Measurements from ENCODE around the gene IQSEC1. TPM values are rescaled to one million over a fixed set of nuclear protein-coding genes. Genes with fewer than 3 reads are reported as not detected.

The IQSEC1 gene
- polyA plus RNA-seq, 1 donor (not counting 4 experiments of a cell fraction or from before 2014, with no cell fraction given), result 2.8 TPM

- Histone ChIP-seq H3K27me3 (ENCODE audit: control insufficient read depth, extremely low read depth, insufficient read depth, low read length) (peaks cover 59% of the 10 kb centered on the region), H3K27ac (ENCODE audit: control insufficient read depth, insufficient read depth, low read length) (no peak overlapping the region), H3K4me2 (ENCODE audit: control insufficient read depth, extremely low read depth, insufficient read depth, low read depth, low read length) (no peak overlapping the region), H4K20me1 (ENCODE audit: control insufficient read depth, extremely low read depth, insufficient read depth, low read length) (no peaks in the 10 kb centered on the region), H3K4me3 (ENCODE audit: control insufficient read depth in 2 of 3, extremely low read depth in 1 of 3, insufficient read depth in 2 of 3, low read depth in 1 of 3, low read length in 3 of 3) (no peak overlapping the region), H3K36me3 (ENCODE audit: control insufficient read depth in 2 of 2, extremely low read depth in 1 of 2, insufficient read depth in 2 of 2, low read length in 2 of 2) (no peaks in the 10 kb centered on the region), H3K9me1 (ENCODE audit: control insufficient read depth, extremely low read depth, insufficient read depth, low read length) (no peaks in the 10 kb centered on the region), H2AFZ (ENCODE audit: control insufficient read depth, low read length) (no peak overlapping the region), H3K9me3 (ENCODE audit: control insufficient read depth, low read depth, low read length) (no peaks in the 10 kb centered on the region), H3K9ac (ENCODE audit: control insufficient read depth, extremely low read depth, insufficient read depth, low read length) (no peak overlapping the region), H3K79me2 (ENCODE audit: control insufficient read depth, insufficient read depth, low read length) (no peaks in the 10 kb centered on the region), H3K4me1 (ENCODE audit: control insufficient read depth, extremely low read depth, insufficient read depth, low read length) (no peaks in the 10 kb centered on the region)
- no peak for TF ChIP-seq EZH2 (IDR thresholded peaks at IDR 0.05; ENCODE audit: low read length)
- dilution Hi-C loops (cut with MboI; ENCODE audit: extremely low pct_ligation_motif_present, low sequenced_read_pairs), result no loop called here
- FAIRE-seq (no peak), DNase-seq (ENCODE audit: low read depth, low spot score) (no peak)
Measured at GRCh38 chr3:13075986-13076654, 2.9 kb upstream of the IQSEC1 start.

- H3K27me3 ChIP-seq (ENCODE audit: control insufficient read depth, extremely low read depth, insufficient read depth, low read length), result peaks cover 59% of the 10 kb centered on the region
- no peak overlapping the region for H3K9ac ChIP-seq (ENCODE audit: control insufficient read depth, extremely low read depth, insufficient read depth, low read length)
- H3K79me2 ChIP-seq (ENCODE audit: control insufficient read depth, insufficient read depth, low read length), result no peaks in the 10 kb centered on the region
- DNase-seq (ENCODE audit: low read depth, low spot score) (no peak), FAIRE-seq (no peak)
- no peaks in the 10 kb centered on the region for H3K9me1 ChIP-seq (ENCODE audit: control insufficient read depth, extremely low read depth, insufficient read depth, low read length)
- no peaks in the 10 kb centered on the region for H3K36me3 ChIP-seq (ENCODE audit: control insufficient read depth in 2 of 2, extremely low read depth in 1 of 2, insufficient read depth in 2 of 2, low read length in 2 of 2)
- no peaks in the 10 kb centered on the region for H3K9me3 ChIP-seq (ENCODE audit: control insufficient read depth, low read depth, low read length)
- H3K4me1 ChIP-seq (ENCODE audit: control insufficient read depth, extremely low read depth, insufficient read depth, low read length), result no peaks in the 10 kb centered on the region
- H2AFZ ChIP-seq (ENCODE audit: control insufficient read depth, low read length), result no peak overlapping the region
- TF ChIP-seq EZH2 (IDR thresholded peaks at IDR 0.05; ENCODE audit: low read length) (no peak), CTCF (optimal IDR thresholded peaks at IDR 0.05 in 1 of 3, IDR thresholded peaks at IDR 0.05 in 1 of 3, conservative IDR thresholded peaks at IDR 0.05 in 1 of 3; ENCODE audit: extremely low read depth in 1 of 3, insufficient read depth in 2 of 3, low read length in 3 of 3) (no peak)
- H4K20me1 ChIP-seq (ENCODE audit: control insufficient read depth, extremely low read depth, insufficient read depth, low read length), result no peaks in the 10 kb centered on the region
- no peak overlapping the region for H3K27ac ChIP-seq (ENCODE audit: control insufficient read depth, insufficient read depth, low read length)
- H3K4me2 ChIP-seq (ENCODE audit: control insufficient read depth, extremely low read depth, insufficient read depth, low read depth, low read length), result no peak overlapping the region
- dilution Hi-C loops (cut with MboI; ENCODE audit: extremely low pct_ligation_motif_present, low sequenced_read_pairs), result no loop called here
- H3K4me3 ChIP-seq (ENCODE audit: control insufficient read depth in 2 of 3, extremely low read depth in 1 of 3, insufficient read depth in 2 of 3, low read depth in 1 of 3, low read length in 3 of 3), result no peak overlapping the region
Measured at GRCh38 chr3:13075318-13075717, 2.1 kb upstream of the IQSEC1 start.

- no peaks in the 10 kb centered on the region for H3K9me3 ChIP-seq (ENCODE audit: control insufficient read depth, low read depth, low read length)
- peaks cover 59% of the 10 kb centered on the region for H3K27me3 ChIP-seq (ENCODE audit: control insufficient read depth, extremely low read depth, insufficient read depth, low read length)
- FAIRE-seq (no peak), DNase-seq (ENCODE audit: low read depth, low spot score) (no peak)
- TF ChIP-seq CTCF (optimal IDR thresholded peaks at IDR 0.05 in 1 of 3, IDR thresholded peaks at IDR 0.05 in 1 of 3, conservative IDR thresholded peaks at IDR 0.05 in 1 of 3; ENCODE audit: extremely low read depth in 1 of 3, insufficient read depth in 2 of 3, low read length in 3 of 3), result no peak
- no peak for TF ChIP-seq EZH2 (IDR thresholded peaks at IDR 0.05; ENCODE audit: low read length)
- no peak overlapping the region for H3K4me2 ChIP-seq (ENCODE audit: control insufficient read depth, extremely low read depth, insufficient read depth, low read depth, low read length)
- dilution Hi-C loops (cut with MboI; ENCODE audit: extremely low pct_ligation_motif_present, low sequenced_read_pairs), result no loop called here
- H2AFZ ChIP-seq (ENCODE audit: control insufficient read depth, low read length), result no peak overlapping the region
- no peaks in the 10 kb centered on the region for H3K9me1 ChIP-seq (ENCODE audit: control insufficient read depth, extremely low read depth, insufficient read depth, low read length)
- no peaks in the 10 kb centered on the region for H3K36me3 ChIP-seq (ENCODE audit: control insufficient read depth in 2 of 2, extremely low read depth in 1 of 2, insufficient read depth in 2 of 2, low read length in 2 of 2)
- H3K9ac ChIP-seq (ENCODE audit: control insufficient read depth, extremely low read depth, insufficient read depth, low read length), result no peak overlapping the region
- no peaks in the 10 kb centered on the region for H3K79me2 ChIP-seq (ENCODE audit: control insufficient read depth, insufficient read depth, low read length)
- no peaks in the 10 kb centered on the region for H3K4me1 ChIP-seq (ENCODE audit: control insufficient read depth, extremely low read depth, insufficient read depth, low read length)
- H4K20me1 ChIP-seq (ENCODE audit: control insufficient read depth, extremely low read depth, insufficient read depth, low read length), result no peaks in the 10 kb centered on the region
- H3K4me3 ChIP-seq (ENCODE audit: control insufficient read depth in 2 of 3, extremely low read depth in 1 of 3, insufficient read depth in 2 of 3, low read depth in 1 of 3, low read length in 3 of 3), result no peak overlapping the region
- H3K27ac ChIP-seq (ENCODE audit: control insufficient read depth, insufficient read depth, low read length), result no peak overlapping the region
Measured at GRCh38 chr3:13074006-13074375, 762 bp upstream of the IQSEC1 start.
